ENCODE results near the gene L1CAM. TPM values are rescaled to one million over a fixed set of nuclear protein-coding genes. Genes with fewer than 3 reads are reported as not detected.

The L1CAM gene
- total and polyA plus RNA-seq, 2 of the 8 experiments (the other 6 are each of a cell fraction or from before 2014, with no cell fraction given), result 11.0 to 43.0 TPM

GRCh38 chrX:153900831-153901752 is 15.1 kb upstream of the L1CAM start (continued):
- no peak for TF ChIP-seq GTF2F1 (IDR thresholded peaks at IDR 0.05; ENCODE audit: borderline replicate concordance, low read depth, low read length)
- TF ChIP-seq RNF2 (IDR thresholded peaks at IDR 0.05; ENCODE audit: borderline replicate concordance, low read depth, low read length, missing control alignments, poor library complexity, severe bottlenecking), result no peak
- TF ChIP-seq ATF3 (IDR thresholded peaks at IDR 0.05; ENCODE audit: insufficient read depth, low read depth, low read length), result no peak
